Epithelial cell of proximal tubule (primary cell): Measurements from ENCODE around the gene POU6F1. TPM values are rescaled to one million over a fixed set of nuclear protein-coding genes. Genes with fewer than 3 reads are reported as not detected.
"Not testable (repeated sequence)": the region's sequence is repeated elsewhere in the genome, so short reads cannot be mapped to it uniquely, and the experiment has no call there.

Experiments used
- DNase-seq: peaks from one replicate; pipeline ENCODE4 v3.0.0-alpha.2; 2011; ENCODE audit warnings: low read depth
- H3K4me3 ChIP-seq: 2 replicates; pipeline ENCODE4 v1.5.1; 2011; ENCODE audit warnings: low read depth, mild to moderate bottlenecking, low read length
- total RNA-seq: library from RNA; depleted of rRNA; stranded (reverse); fragments of >200 nt; gene quantifications from 2 replicates; pipeline ENCODE4 v1.2.3, GENCODE V29; 2015
- TF ChIP-seq, protein P1 (sequence below): conservative IDR thresholded peaks from 2 replicates; pipeline ENCODE4 v1.5.1; 2012; ENCODE audit warnings: low read depth, mild to moderate bottlenecking, low read length

POU6F1 gene
- total RNA-seq, 1 donor from 2014 or later = 9.2 TPM

GRCh38 chr12:51229116-51229809 lies 11.4 kb upstream of the POU6F1 start:
- no peak for DNase-seq
- H3K4me3 ChIP-seq = no peak overlapping the region
- TF ChIP-seq, protein P1, sequence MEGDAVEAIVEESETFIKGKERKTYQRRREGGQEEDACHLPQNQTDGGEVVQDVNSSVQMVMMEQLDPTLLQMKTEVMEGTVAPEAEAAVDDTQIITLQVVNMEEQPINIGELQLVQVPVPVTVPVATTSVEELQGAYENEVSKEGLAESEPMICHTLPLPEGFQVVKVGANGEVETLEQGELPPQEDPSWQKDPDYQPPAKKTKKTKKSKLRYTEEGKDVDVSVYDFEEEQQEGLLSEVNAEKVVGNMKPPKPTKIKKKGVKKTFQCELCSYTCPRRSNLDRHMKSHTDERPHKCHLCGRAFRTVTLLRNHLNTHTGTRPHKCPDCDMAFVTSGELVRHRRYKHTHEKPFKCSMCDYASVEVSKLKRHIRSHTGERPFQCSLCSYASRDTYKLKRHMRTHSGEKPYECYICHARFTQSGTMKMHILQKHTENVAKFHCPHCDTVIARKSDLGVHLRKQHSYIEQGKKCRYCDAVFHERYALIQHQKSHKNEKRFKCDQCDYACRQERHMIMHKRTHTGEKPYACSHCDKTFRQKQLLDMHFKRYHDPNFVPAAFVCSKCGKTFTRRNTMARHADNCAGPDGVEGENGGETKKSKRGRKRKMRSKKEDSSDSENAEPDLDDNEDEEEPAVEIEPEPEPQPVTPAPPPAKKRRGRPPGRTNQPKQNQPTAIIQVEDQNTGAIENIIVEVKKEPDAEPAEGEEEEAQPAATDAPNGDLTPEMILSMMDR = no peak

GRCh38 chr12:51227962-51228361 lies 10.1 kb upstream of the POU6F1 start:
- H3K4me3 ChIP-seq = no peak overlapping the region
- DNase-seq = no peak
- TF ChIP-seq, protein P1 = no peak

DNA sequence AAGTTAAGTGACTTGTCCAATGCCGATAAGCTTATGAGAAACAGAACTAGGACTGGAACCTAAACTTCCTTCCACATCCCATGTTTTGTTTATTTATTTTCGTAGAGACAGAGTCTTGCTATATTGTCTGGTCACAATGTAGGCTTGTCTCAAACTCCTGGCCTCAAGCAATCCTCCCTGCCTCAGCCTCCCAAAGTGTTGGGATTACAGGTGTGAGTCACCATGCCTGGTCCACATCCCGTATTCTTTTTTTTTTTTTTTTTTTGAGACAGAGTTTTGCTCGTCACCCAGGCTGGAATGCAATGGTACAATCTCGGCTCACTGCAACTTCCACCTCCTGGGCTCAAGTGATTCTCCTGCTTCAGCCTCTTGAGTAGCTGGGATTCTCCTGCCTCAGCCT lies 9.2 kb upstream of the POU6F1 start:
- not testable (repeated sequence) for H3K4me3 ChIP-seq, DNase-seq

GRCh38 chr12:51225771-51226170 lies 7.9 kb upstream of the POU6F1 start:
- no peak for DNase-seq
- no peak overlapping the region for H3K4me3 ChIP-seq
- TF ChIP-seq, protein P1 = no peak

DNA sequence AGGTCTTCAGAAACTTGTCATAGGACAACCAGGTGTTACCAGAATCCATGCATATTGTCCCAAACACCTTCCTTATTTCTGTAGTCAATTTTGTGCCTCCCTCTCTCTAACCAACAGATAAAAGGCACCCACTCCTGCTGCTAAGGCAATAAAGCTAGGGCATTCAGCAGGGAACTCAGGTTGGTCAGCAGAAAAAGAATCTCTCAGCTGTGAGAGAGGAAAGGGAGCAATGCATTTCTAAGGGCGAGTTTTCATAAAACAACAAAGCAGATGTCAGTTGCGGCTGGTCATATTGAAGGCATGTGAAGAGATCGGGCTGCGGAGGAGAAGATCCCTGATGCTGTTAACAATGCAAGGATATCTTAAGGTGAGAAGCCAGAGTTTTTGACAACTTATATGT lies 7.4 kb upstream of the POU6F1 start:
- TF ChIP-seq, protein P1 = no peak
- H3K4me3 ChIP-seq = no peak overlapping the region
- no peak for DNase-seq

DNA sequence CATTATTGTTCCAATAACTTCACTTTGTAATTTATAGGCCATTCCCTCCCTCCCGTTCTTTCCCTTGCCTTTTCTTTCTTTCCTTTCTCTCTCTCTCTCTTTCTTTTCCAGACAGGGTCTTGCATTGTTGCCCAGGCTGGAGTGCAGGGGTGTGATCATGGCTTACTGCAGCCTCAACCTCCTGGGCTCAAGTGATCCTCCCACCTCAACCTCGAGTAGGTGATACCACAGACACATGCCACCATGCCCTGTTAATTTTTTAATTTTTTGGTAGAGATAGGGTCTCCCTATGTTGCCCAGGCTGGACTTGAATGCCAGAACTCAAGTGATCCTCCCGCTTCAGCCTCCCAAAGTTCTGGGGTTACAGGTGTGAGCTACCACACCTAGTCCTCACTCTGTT lies 6.8 kb upstream of the POU6F1 start:
- TF ChIP-seq, protein P1 = no peak
- no peak overlapping the region for H3K4me3 ChIP-seq
- DNase-seq = no peak

DNA sequence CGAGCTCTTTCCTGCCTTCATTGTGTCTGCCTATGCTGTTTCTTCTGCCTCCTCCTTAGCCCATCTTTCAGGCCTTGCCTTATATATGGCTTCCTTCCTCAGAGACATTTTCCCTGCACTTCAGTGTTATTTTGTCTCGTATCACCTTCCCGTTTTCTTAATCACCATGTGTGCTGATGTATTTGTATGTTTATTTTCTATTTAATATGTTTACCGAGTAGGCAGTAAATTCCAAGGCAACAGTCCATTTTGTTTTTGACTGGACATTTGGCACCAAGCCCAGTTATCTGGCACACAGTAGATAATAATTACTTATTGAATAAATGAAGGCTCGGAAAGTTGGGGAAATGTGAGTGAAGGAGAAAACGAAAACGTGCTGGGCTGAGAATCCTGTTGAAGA lies 4.6 kb upstream of the POU6F1 start:
- TF ChIP-seq, protein P1 = no peak
- no peak for DNase-seq
- peak overlapping the region; percentile 41 for H3K4me3 ChIP-seq

GRCh38 chr12:51219857-51220256 lies 2.0 kb upstream of the POU6F1 start:
- H3K4me3 ChIP-seq, DNase-seq: not testable (repeated sequence)
